Hepatocyte (in vitro differentiated cells): ENCODE data around the gene SLC19A3.

Experiments used
- CTCF ChIP-seq: fragments of 200-600 bp; sonication (generic); IDR thresholded peaks from 2 replicates; pipeline ENCODE4 v1.5.1; 2016; ENCODE audit warnings: antibody characterized with exemption, mild to moderate bottlenecking; ENCODE audit not compliant: poor library complexity
- EZH2 ChIP-seq: fragments of 200-600 bp; sonication (generic); IDR thresholded peaks from 2 replicates; pipeline ENCODE4 v1.6.1; 2016; ENCODE audit warnings: antibody characterized with exemption, mild to moderate bottlenecking, borderline replicate concordance

- TF ChIP-seq CTCF (no peak), EZH2 (no peak)
Measured at GRCh38 chr2:227706859-227707258, 11.0 kb downstream of the SLC19A3 start.
